GM12878 (cell line): ENCODE data around the gene ALDH1L1. TPM values are rescaled to one million over a fixed set of nuclear protein-coding genes. Genes with fewer than 3 reads are reported as not detected.

Source experiments
- ATAC-seq: fragments of 200-7000 bp; cut with Tn5 transposase; 3 replicates; pipeline ENCODE4 v1.9.1; 2020; ENCODE audit warnings: mild to moderate bottlenecking, moderate library complexity
- BruUV-seq: library from RNA; stranded (reverse); fragments of 400-500 nt; replicated peaks from 2 replicates; lab custom pipeline; 2021; lab: Mats Ljungman, UMichigan
- CTCF ChIA-PET: fragments of 300-600 bp; sonication (Branson Sonifier 250); formaldehyde crosslinking; extraction: SDS; loops from one replicate; lab custom pipeline; 2021; ENCODE audit warnings: inconsistent platforms; lab: Yijun Ruan, JAX
- POLR2A ChIA-PET: fragments of 350-600 bp; formaldehyde crosslinking; extraction: SDS; loops from one replicate; lab custom pipeline; 2021; ENCODE audit warnings: inconsistent platforms; lab: Charles Lee
- RAD21 ChIA-PET: fragments of 300-600 bp; sonication (Branson Sonifier 250); formaldehyde crosslinking; loops from one replicate; lab custom pipeline; 2023; ENCODE audit warnings: antibody characterized with exemption; ENCODE audit not compliant: unreplicated experiment; lab: Charles Lee
- SMC1A ChIA-PET: fragments of 300-600 bp; sonication (Branson Sonifier 250); formaldehyde crosslinking; loops from one replicate; lab custom pipeline; 2023; ENCODE audit not compliant: unreplicated experiment, uncharacterized antibody; lab: Charles Lee
- DNase-seq: peaks from one replicate; pipeline ENCODE4 v3.0.0-alpha.2; 2011; ENCODE audit warnings: low read depth, low spot score
- FAIRE-seq: peaks from 3 replicates; lab custom pipeline; 2011; peaks lifted over from hg19 to GRCh38; lab: Jason Lieb, UNC
- H2AFZ ChIP-seq: 2 replicates; pipeline ENCODE4 v1.6.0; 2011; ENCODE audit warnings: low read depth, low read length, control low read depth; ENCODE audit not compliant: control insufficient read depth
- H3K27ac ChIP-seq: 2 replicates; pipeline ENCODE4 v1.5.1; 2011; ENCODE audit warnings: control low read depth; ENCODE audit not compliant: control insufficient read depth, insufficient read depth
- H3K27me3 ChIP-seq, 2 experiments: replicated peaks in 1 of 2; 2 replicates each; pipeline versions ENCODE4 v1.6.0 to v1.6.1; 2011; ENCODE audit warnings: low read length in 1 of 2; ENCODE audit not compliant: control insufficient read depth in 2 of 2, insufficient read depth in 2 of 2
- H3K36me3 ChIP-seq, 2 experiments: 2 replicates each; pipeline ENCODE4 v1.5.1; 2011; ENCODE audit warnings: low read length in 1 of 2; ENCODE audit not compliant: control insufficient read depth in 2 of 2, insufficient read depth in 2 of 2
- H3K4me1 ChIP-seq: 2 replicates; pipeline ENCODE4 v1.6.1; 2011; ENCODE audit warnings: mild to moderate bottlenecking, low read length, moderate library complexity, mixed read lengths; ENCODE audit not compliant: control insufficient read depth, insufficient read depth
- H3K4me2 ChIP-seq: 2 replicates; pipeline ENCODE4 v1.6.0; 2011; ENCODE audit warnings: control low read depth; ENCODE audit not compliant: control insufficient read depth, insufficient read depth
- H3K4me3 ChIP-seq: fragments of 200-600 bp; sonication (generic); 2 replicates; pipeline ENCODE4 v1.5.1; 2016
- H3K79me2 ChIP-seq: 2 replicates; pipeline ENCODE4 v1.6.0; 2011; ENCODE audit warnings: low read length; ENCODE audit not compliant: control insufficient read depth, insufficient read depth
- H3K9ac ChIP-seq: 2 replicates; pipeline ENCODE4 v1.8.0; 2011; ENCODE audit warnings: low read length, control low read depth, mixed read lengths; ENCODE audit not compliant: control insufficient read depth, insufficient read depth
- H3K9me3 ChIP-seq: replicated peaks from 3 replicates; pipeline ENCODE4 v1.5.1; 2011; ENCODE audit warnings: mild to moderate bottlenecking, low read length; ENCODE audit not compliant: control insufficient read depth, insufficient read depth
- H4K20me1 ChIP-seq: 2 replicates; pipeline ENCODE4 v1.6.0; 2011; ENCODE audit not compliant: control insufficient read depth, insufficient read depth
- ATF2 ChIP-seq: IDR thresholded peaks from 2 replicates; pipeline ENCODE4 v1.6.1; 2012; ENCODE audit warnings: low read length, inconsistent platforms
- BCL11A ChIP-seq: IDR thresholded peaks from 2 replicates; pipeline ENCODE4 v1.6.1; 2011; ENCODE audit warnings: low read depth, low read length
- CREB1 ChIP-seq: IDR thresholded peaks from 2 replicates; pipeline ENCODE4 v1.6.1; 2012; ENCODE audit warnings: low read depth, mild to moderate bottlenecking, inconsistent platforms
- FOXM1 ChIP-seq: IDR thresholded peaks from 2 replicates; pipeline ENCODE4 v1.6.1; 2012; ENCODE audit warnings: low read depth, mild to moderate bottlenecking, inconsistent platforms, low read length, moderate library complexity
- POLR2AphosphoS5 ChIP-seq: IDR thresholded peaks from 2 replicates; pipeline ENCODE4 v1.6.1; 2011; ENCODE audit warnings: mild to moderate bottlenecking, low read length, inconsistent platforms
- RELA ChIP-seq: fragments of 450-650 bp; IDR thresholded peaks from 2 replicates; pipeline ENCODE4 v1.8.0; 2014; ENCODE audit warnings: borderline replicate concordance; ENCODE audit not compliant: partially characterized antibody
- TARDBP ChIP-seq: IDR thresholded peaks from 2 replicates; pipeline ENCODE4 v1.6.1; 2016; ENCODE audit warnings: borderline replicate concordance
- ZBTB11 ChIP-seq: fragments of 450-650 bp; formaldehyde crosslinking; IDR thresholded peaks from 2 replicates; pipeline ENCODE4 v1.5.0; 2022; ENCODE audit warnings: mild to moderate bottlenecking, missing genetic modification characterization
- ZNF592 ChIP-seq: fragments of 450-650 bp; IDR thresholded peaks from 2 replicates; pipeline ENCODE4 v1.6.1; 2017; ENCODE audit warnings: mild to moderate bottlenecking, moderate library complexity
- WGBS: methylation state at CpG from one replicate; pipeline ENCODE4 v1.1.6; 2016; ENCODE audit warnings: low lambda C conversion rate; ENCODE audit not compliant: insufficient replicate concordance, insufficient coverage; ENCODE audit errors: missing lambda C conversion rate; 5-methylcytosine and 5-hydroxymethylcytosine counted together
- in situ Hi-C: fragments of 300-500 bp; cut with MboI; formaldehyde crosslinking; loops from 9 replicates; pipeline ENCODE4 v1.14.3; 2018; ENCODE audit warnings: mixed read lengths
- intact Hi-C: fragments of 100-400 bp; cut with micrococcal nuclease; formaldehyde crosslinking; loops from one replicate; pipeline ENCODE4 v1.14.2; 2022; ENCODE audit not compliant: unreplicated experiment
- polyA plus RNA-seq, 11 experiments: library from polyadenylated mRNA; depleted of rRNA in 4 of 11; unstranded in 6 of 11; stranded (reverse) in 5 of 11; fragments of >200 nt; fragmentation: Nextera tagmentation in 4 of 11; fragmentation: Illumina TruSeq in 1 of 11; extraction: Ambion mirVana in 4 of 11; extraction: Trizol in 1 of 11; gene quantifications; 1 replicate in 1 of 11; 2 replicates in 10 of 11; pipeline versions ENCODE4 v1.2.1 to v1.2.3, GENCODE V29; 2011 to 2016; ENCODE audit warnings: inconsistent platforms in 2 of 11, missing spikeins in 2 of 11, low read depth in 1 of 11
- total RNA-seq, 4 experiments: library from RNA; depleted of rRNA in 3 of 4; stranded (reverse); fragments of >200 nt in 3 of 4; fragmentation: Illumina TruSeq in 1 of 4; extraction: Trizol in 1 of 4; gene quantifications; 2 replicates each; pipeline versions ENCODE4 v1.2.1 to v1.2.3, GENCODE V29; 2013 to 2021
- TF ChIP-seq, protein P1 (sequence below): IDR thresholded peaks from 2 replicates; pipeline ENCODE4 v1.6.1; 2011; ENCODE audit warnings: borderline replicate concordance, low read depth, mild to moderate bottlenecking, moderate library complexity, mixed read lengths, low read length; ENCODE audit not compliant: insufficient read depth; ENCODE audit errors: extremely low read length

ALDH1L1 gene
- total and polyA plus RNA-seq, 10 of the 15 experiments (the other 5 are each of a cell fraction or from before 2014, with no cell fraction given) = 0.04 to 18.2 (median 0.45) TPM

DNA sequence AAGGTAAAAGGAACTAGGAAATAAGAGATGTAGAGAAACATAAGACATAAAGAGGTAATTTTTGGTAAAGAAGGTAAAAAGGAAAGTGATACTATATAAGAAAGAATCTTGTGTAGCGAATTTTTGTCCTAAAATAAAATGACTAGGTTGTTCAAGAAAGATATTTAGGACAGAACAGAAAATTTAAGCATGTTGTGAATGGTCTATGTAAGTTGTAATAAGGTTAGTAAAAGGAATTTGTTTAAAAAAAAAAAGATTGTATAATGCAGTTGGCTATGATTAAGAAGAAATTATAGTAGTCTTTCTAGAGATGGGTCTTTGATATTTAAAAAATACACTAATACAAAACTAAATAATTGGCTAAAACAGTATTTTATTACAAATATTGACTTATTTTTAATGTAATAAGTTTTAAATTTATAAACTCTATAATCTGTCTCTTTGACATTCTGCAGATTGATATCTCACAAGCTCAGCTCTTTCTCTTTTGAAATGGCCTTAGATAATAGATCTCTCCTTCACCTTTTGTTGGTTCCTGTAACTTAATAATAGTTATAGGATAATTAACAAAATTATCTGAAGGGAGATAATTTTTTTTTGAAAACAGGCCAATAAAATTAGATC lies 92.7 kb downstream of the ALDH1L1 start (continued):
- TF ChIP-seq ATF2 (no peak), ZNF592 (no peak)

DNA sequence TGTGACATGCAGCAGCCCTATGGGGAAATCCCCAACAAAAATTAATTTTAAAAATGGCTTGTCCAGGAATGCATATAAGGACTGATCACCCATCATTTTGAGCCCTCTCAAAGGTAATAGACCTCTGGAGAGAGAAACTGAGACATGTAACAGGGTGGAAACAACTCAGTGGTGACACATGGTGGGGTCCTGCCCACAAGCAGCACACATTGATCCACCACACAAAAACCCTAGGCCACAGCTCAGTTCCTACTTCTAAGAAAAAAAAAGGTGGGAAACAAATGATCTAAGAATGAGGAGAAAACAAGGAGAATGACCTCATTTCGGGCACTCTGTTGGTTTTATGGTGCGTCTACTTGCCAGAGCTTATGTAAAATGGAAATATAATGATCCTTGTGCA lies 94.5 kb downstream of the ALDH1L1 start:
- Histone ChIP-seq H3K9ac (no peak overlapping the region), H3K9me3 (no peaks in the 10 kb centered on the region; the same call in 2 of the 3 replicates), H3K27ac (no peak overlapping the region), H3K4me3 (no peak overlapping the region), H3K27me3 (peaks cover 0 to 2% of the 10 kb centered on the region in 2 experiments; a peak in 1 of 4 replicates), H2AFZ (no peak overlapping the region), H3K4me1 (no peaks in the 10 kb centered on the region), H3K79me2 (no peaks in the 10 kb centered on the region), H3K4me2 (no peak overlapping the region), H4K20me1 (no peaks in the 10 kb centered on the region), H3K36me3 (no peaks in the 10 kb centered on the region)
- CTCF ChIA-PET = no interaction called here
- intact Hi-C loops = loop anchor here (10.0 kb wide), 1 partner anchor 171 kb away; no protein-coding TSS in a partner anchor
- POLR2A ChIA-PET = no interaction called here
- SMC1A ChIA-PET = no interaction called here
- in situ Hi-C loops = no loop called here
- TF ChIP-seq RELA (no peak), POLR2AphosphoS5 (no peak), TARDBP (no peak), CREB1 (no peak), BCL11A (no peak), ZBTB11 (CRISPR knock-in tag) (no peak), FOXM1 (no peak)
- TF ChIP-seq, protein P1, sequence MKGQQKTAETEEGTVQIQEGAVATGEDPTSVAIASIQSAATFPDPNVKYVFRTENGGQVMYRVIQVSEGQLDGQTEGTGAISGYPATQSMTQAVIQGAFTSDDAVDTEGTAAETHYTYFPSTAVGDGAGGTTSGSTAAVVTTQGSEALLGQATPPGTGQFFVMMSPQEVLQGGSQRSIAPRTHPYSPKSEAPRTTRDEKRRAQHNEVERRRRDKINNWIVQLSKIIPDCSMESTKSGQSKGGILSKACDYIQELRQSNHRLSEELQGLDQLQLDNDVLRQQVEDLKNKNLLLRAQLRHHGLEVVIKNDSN = no peak
- 70% methylated on average over 2 of the region's 2 CpGs for WGBS
- FAIRE-seq (no peak), DNase-seq (no peak), ATAC-seq (no peak)
- RAD21 ChIA-PET = no interaction called here
- BruUV-seq = no TSS peak
